Measurements from ENCODE around the gene ALLC.

Gene ALLC

GRCh38 chr2:3639653-3640052, 18.3 kb upstream of the ALLC start:
- Histone ChIP-seq H3K4me3 (ENCODE audit: low read length in 2 of 2) (no peak overlapping the region), H3K9me3 (ENCODE audit: control insufficient read depth in 2 of 2, low read length in 2 of 2) (no peaks in the 10 kb centered on the region), H3K4me1 (ENCODE audit: control insufficient read depth in 2 of 2, insufficient read depth in 2 of 2, low read length in 2 of 2) (no peaks in the 10 kb centered on the region)

GRCh38 chr2:3641181-3641580, 16.8 kb upstream of the ALLC start:
- H3K9me3 ChIP-seq (ENCODE audit: control insufficient read depth in 2 of 2, low read length in 2 of 2), result no peaks in the 10 kb centered on the region
- no peak overlapping the region for H3K27ac ChIP-seq (ENCODE audit: low read depth in 2 of 2, low read length in 2 of 2)
- H3K36me3 ChIP-seq (ENCODE audit: control insufficient read depth in 2 of 2, insufficient read depth in 2 of 2, low read length in 2 of 2), result no peaks in the 10 kb centered on the region
- H3K4me3 ChIP-seq (ENCODE audit: low read length in 2 of 2), result no peak overlapping the region
- no peaks in the 10 kb centered on the region for H3K4me1 ChIP-seq (ENCODE audit: control insufficient read depth in 2 of 2, insufficient read depth in 2 of 2, low read length in 2 of 2)
- H3K9ac ChIP-seq (ENCODE audit: low read depth in 1 of 2, low read length in 2 of 2), result no peak overlapping the region
- peaks cover 0 to 3% of the 10 kb centered on the region in 2 donors for H3K27me3 ChIP-seq (ENCODE audit: control insufficient read depth in 2 of 2, insufficient read depth in 2 of 2, low read length in 2 of 2)

More at GRCh38 chr2:3639653-3640052, 18.3 kb upstream of the ALLC start:
- H3K36me3 ChIP-seq (ENCODE audit: control insufficient read depth in 2 of 2, insufficient read depth in 2 of 2, low read length in 2 of 2), result no peaks in the 10 kb centered on the region
- H3K9ac ChIP-seq (ENCODE audit: low read depth in 1 of 2, low read length in 2 of 2), result no peak overlapping the region
- no peak overlapping the region for H3K27ac ChIP-seq (ENCODE audit: low read depth in 2 of 2, low read length in 2 of 2)
- peaks cover 0 to 3% of the 10 kb centered on the region in 2 donors for H3K27me3 ChIP-seq (ENCODE audit: control insufficient read depth in 2 of 2, insufficient read depth in 2 of 2, low read length in 2 of 2)

- no peak overlapping the region for H3K27ac ChIP-seq (ENCODE audit: low read depth in 2 of 2, low read length in 2 of 2)
- no peak overlapping the region for H3K9ac ChIP-seq (ENCODE audit: low read depth in 1 of 2, low read length in 2 of 2)
- no peaks in the 10 kb centered on the region for H3K4me1 ChIP-seq (ENCODE audit: control insufficient read depth in 2 of 2, insufficient read depth in 2 of 2, low read length in 2 of 2)
- H3K27me3 ChIP-seq (ENCODE audit: control insufficient read depth in 2 of 2, insufficient read depth in 2 of 2, low read length in 2 of 2), result no peaks in the 10 kb centered on the region
- H3K4me3 ChIP-seq (ENCODE audit: low read length in 2 of 2), result no peak overlapping the region
- H3K9me3 ChIP-seq (ENCODE audit: control insufficient read depth in 2 of 2, low read length in 2 of 2), result no peaks in the 10 kb centered on the region
- no peaks in the 10 kb centered on the region for H3K36me3 ChIP-seq (ENCODE audit: control insufficient read depth in 2 of 2, insufficient read depth in 2 of 2, low read length in 2 of 2)
Observed at GRCh38 chr2:3641841-3642421, 16.1 kb upstream of the ALLC start.

GRCh38 chr2:3642521-3643215, 15.3 kb upstream of the ALLC start:
- Histone ChIP-seq H3K4me3 (ENCODE audit: low read length in 2 of 2) (no peak overlapping the region), H3K36me3 (ENCODE audit: control insufficient read depth in 2 of 2, insufficient read depth in 2 of 2, low read length in 2 of 2) (no peaks in the 10 kb centered on the region), H3K9ac (ENCODE audit: low read depth in 1 of 2, low read length in 2 of 2) (no peak overlapping the region), H3K27ac (ENCODE audit: low read depth in 2 of 2, low read length in 2 of 2) (no peak overlapping the region), H3K9me3 (ENCODE audit: control insufficient read depth in 2 of 2, low read length in 2 of 2) (no peaks in the 10 kb centered on the region), H3K27me3 (ENCODE audit: control insufficient read depth in 2 of 2, insufficient read depth in 2 of 2, low read length in 2 of 2) (no peaks in the 10 kb centered on the region), H3K4me1 (ENCODE audit: control insufficient read depth in 2 of 2, insufficient read depth in 2 of 2, low read length in 2 of 2) (no peaks in the 10 kb centered on the region)

- no peak overlapping the region for H3K4me3 ChIP-seq (ENCODE audit: low read length in 2 of 2)
- H3K36me3 ChIP-seq (ENCODE audit: control insufficient read depth in 2 of 2, insufficient read depth in 2 of 2, low read length in 2 of 2), result no peaks in the 10 kb centered on the region
- no peaks in the 10 kb centered on the region for H3K27me3 ChIP-seq (ENCODE audit: control insufficient read depth in 2 of 2, insufficient read depth in 2 of 2, low read length in 2 of 2)
- no peaks in the 10 kb centered on the region for H3K9me3 ChIP-seq (ENCODE audit: control insufficient read depth in 2 of 2, low read length in 2 of 2)
- H3K27ac ChIP-seq (ENCODE audit: low read depth in 2 of 2, low read length in 2 of 2), result no peak overlapping the region
- no peak overlapping the region for H3K9ac ChIP-seq (ENCODE audit: low read depth in 1 of 2, low read length in 2 of 2)
- no peaks in the 10 kb centered on the region for H3K4me1 ChIP-seq (ENCODE audit: control insufficient read depth in 2 of 2, insufficient read depth in 2 of 2, low read length in 2 of 2)
Observed at GRCh38 chr2:3643371-3644245, 14.4 kb upstream of the ALLC start.

- no peaks in the 10 kb centered on the region for H3K36me3 ChIP-seq (ENCODE audit: control insufficient read depth in 2 of 2, insufficient read depth in 2 of 2, low read length in 2 of 2)
- H3K9me3 ChIP-seq (ENCODE audit: control insufficient read depth in 2 of 2, low read length in 2 of 2), result no peaks in the 10 kb centered on the region
Observed at GRCh38 chr2:3644246-3644525, 13.8 kb upstream of the ALLC start.

GRCh38 chr2:3644891-3645605, 13.0 kb upstream of the ALLC start:
- no peaks in the 10 kb centered on the region for H3K27me3 ChIP-seq (ENCODE audit: control insufficient read depth in 2 of 2, insufficient read depth in 2 of 2, low read length in 2 of 2)
- H3K4me1 ChIP-seq (ENCODE audit: control insufficient read depth in 2 of 2, insufficient read depth in 2 of 2, low read length in 2 of 2), result no peaks in the 10 kb centered on the region
- no peak overlapping the region for H3K27ac ChIP-seq (ENCODE audit: low read depth in 2 of 2, low read length in 2 of 2)
- no peak overlapping the region for H3K9ac ChIP-seq (ENCODE audit: low read depth in 1 of 2, low read length in 2 of 2)
- H3K4me3 ChIP-seq (ENCODE audit: low read length in 2 of 2), result no peak overlapping the region
- no peaks in the 10 kb centered on the region for H3K36me3 ChIP-seq (ENCODE audit: control insufficient read depth in 2 of 2, insufficient read depth in 2 of 2, low read length in 2 of 2)
- no peaks in the 10 kb centered on the region for H3K9me3 ChIP-seq (ENCODE audit: control insufficient read depth in 2 of 2, low read length in 2 of 2)

More at GRCh38 chr2:3644246-3644525, 13.8 kb upstream of the ALLC start:
- Histone ChIP-seq H3K27ac (ENCODE audit: low read depth in 2 of 2, low read length in 2 of 2) (no peak overlapping the region), H3K27me3 (ENCODE audit: control insufficient read depth in 2 of 2, insufficient read depth in 2 of 2, low read length in 2 of 2) (no peaks in the 10 kb centered on the region), H3K9ac (ENCODE audit: low read depth in 1 of 2, low read length in 2 of 2) (no peak overlapping the region), H3K4me3 (ENCODE audit: low read length in 2 of 2) (no peak overlapping the region), H3K4me1 (ENCODE audit: control insufficient read depth in 2 of 2, insufficient read depth in 2 of 2, low read length in 2 of 2) (no peaks in the 10 kb centered on the region)

- H3K36me3 ChIP-seq (ENCODE audit: control insufficient read depth in 2 of 2, insufficient read depth in 2 of 2, low read length in 2 of 2), result no peaks in the 10 kb centered on the region
- H3K9me3 ChIP-seq (ENCODE audit: control insufficient read depth in 2 of 2, low read length in 2 of 2), result no peaks in the 10 kb centered on the region
- H3K4me1 ChIP-seq (ENCODE audit: control insufficient read depth in 2 of 2, insufficient read depth in 2 of 2, low read length in 2 of 2), result no peaks in the 10 kb centered on the region
- no peak overlapping the region for H3K9ac ChIP-seq (ENCODE audit: low read depth in 1 of 2, low read length in 2 of 2)
- H3K27me3 ChIP-seq (ENCODE audit: control insufficient read depth in 2 of 2, insufficient read depth in 2 of 2, low read length in 2 of 2), result no peaks in the 10 kb centered on the region
- no peak overlapping the region for H3K4me3 ChIP-seq (ENCODE audit: low read length in 2 of 2)
- H3K27ac ChIP-seq (ENCODE audit: low read depth in 2 of 2, low read length in 2 of 2), result no peak overlapping the region
Observed at GRCh38 chr2:3645745-3646389, 12.1 kb upstream of the ALLC start.

- Histone ChIP-seq H3K9me3 (ENCODE audit: control insufficient read depth in 2 of 2, low read length in 2 of 2) (no peaks in the 10 kb centered on the region), H3K27me3 (ENCODE audit: control insufficient read depth in 2 of 2, insufficient read depth in 2 of 2, low read length in 2 of 2) (no peaks in the 10 kb centered on the region), H3K27ac (ENCODE audit: low read depth in 2 of 2, low read length in 2 of 2) (no peak overlapping the region), H3K36me3 (ENCODE audit: control insufficient read depth in 2 of 2, insufficient read depth in 2 of 2, low read length in 2 of 2) (no peaks in the 10 kb centered on the region), H3K4me3 (ENCODE audit: low read length in 2 of 2) (no peak overlapping the region), H3K9ac (ENCODE audit: low read depth in 1 of 2, low read length in 2 of 2) (no peak overlapping the region), H3K4me1 (ENCODE audit: control insufficient read depth in 2 of 2, insufficient read depth in 2 of 2, low read length in 2 of 2) (peaks cover 0 to 2% of the 10 kb centered on the region in 2 donors)
Observed at GRCh38 chr2:3646446-3646845, 11.6 kb upstream of the ALLC start.

Data from mucosa of rectum (tissue), 2 donors.